CD14-positive monocyte (primary cell): ENCODE measurements around the gene HSP90AA1. TPM values are rescaled to one million over a fixed set of nuclear protein-coding genes. Genes with fewer than 3 reads are reported as not detected.

ENCODE experiments used
- DNase-seq, 3 donors: peaks; one replicate each; pipeline ENCODE4 v3.0.0-alpha.2; 2011 to 2022
- H2AFZ ChIP-seq: 2 replicates; pipeline ENCODE4 v1.6.0; 2012; ENCODE audit warnings: mild to moderate bottlenecking, low read depth, low read length, inconsistent platforms; ENCODE audit not compliant: insufficient read depth, poor library complexity, severe bottlenecking
- H3K27ac ChIP-seq, 2 donors: 1 replicate in 1 of 2; 2 replicates in 1 of 2; pipeline ENCODE4 v1.5.1; 2012 to 2013; ENCODE audit warnings: low read length in 2 of 2, control low read depth in 1 of 2, inconsistent platforms in 1 of 2, low read depth in 1 of 2, mild to moderate bottlenecking in 1 of 2
- H3K27me3 ChIP-seq, 2 donors: one replicate each; pipeline versions ENCODE4 v1.6.0 to v1.6.1; 2011 to 2013; ENCODE audit warnings: low read length in 2 of 2; ENCODE audit not compliant: control insufficient read depth in 2 of 2, insufficient read depth in 2 of 2
- H3K36me3 ChIP-seq, 2 donors: replicated peaks in 1 of 2; 1 replicate in 1 of 2; 2 replicates in 1 of 2; pipeline versions ENCODE4 v1.5.1 to v1.6.1; 2012 to 2013; ENCODE audit warnings: low read length in 2 of 2, control low read depth in 1 of 2, inconsistent platforms in 1 of 2, mild to moderate bottlenecking in 1 of 2; ENCODE audit not compliant: insufficient read depth in 2 of 2, control insufficient read depth in 1 of 2
- H3K4me1 ChIP-seq, 2 donors: 1 replicate in 1 of 2; 2 replicates in 1 of 2; pipeline versions ENCODE4 v1.5.1 to v1.6.1; 2012 to 2013; ENCODE audit warnings: low read length in 2 of 2, control low read depth in 1 of 2, inconsistent platforms in 1 of 2, mild to moderate bottlenecking in 1 of 2, moderate library complexity in 1 of 2; ENCODE audit not compliant: insufficient read depth in 2 of 2, control insufficient read depth in 1 of 2
- H3K4me2 ChIP-seq: replicated peaks from 2 replicates; pipeline ENCODE3; 2012; ENCODE audit warnings: low read length, moderate library complexity, mild to moderate bottlenecking; ENCODE audit not compliant: poor library complexity, severe bottlenecking; ENCODE audit errors: extremely low read depth
- H3K4me3 ChIP-seq, 3 experiments: fragments of 200-600 bp in 1 of 3; sonication (generic) in 1 of 3; replicated peaks in 1 of 3; 1 replicate in 2 of 3; 2 replicates in 1 of 3; pipeline ENCODE4 v1.5.1; 2011 to 2013; ENCODE audit warnings: low read length in 3 of 3, mild to moderate bottlenecking in 3 of 3, control low read depth in 2 of 3, low read depth in 2 of 3, inconsistent platforms in 1 of 3, moderate library complexity in 1 of 3
- H3K79me2 ChIP-seq: 2 replicates; pipeline ENCODE4 v1.6.0; 2012; ENCODE audit warnings: mild to moderate bottlenecking, control low read depth, inconsistent platforms, low read length, moderate library complexity; ENCODE audit not compliant: insufficient read depth
- H3K9ac ChIP-seq: 2 replicates; pipeline ENCODE4 v1.6.0; 2017; ENCODE audit warnings: low read length, mild to moderate bottlenecking; ENCODE audit not compliant: insufficient read depth, poor library complexity, severe bottlenecking
- H3K9me3 ChIP-seq, 2 donors: replicated peaks in 1 of 2; 1 replicate in 1 of 2; 2 replicates in 1 of 2; pipeline versions ENCODE4 v1.5.1 to v1.6.1; 2012 to 2013; ENCODE audit warnings: low read length in 2 of 2, control low read depth in 1 of 2; ENCODE audit not compliant: control insufficient read depth in 1 of 2, insufficient read depth in 1 of 2
- H4K20me1 ChIP-seq: 2 replicates; pipeline ENCODE4 v1.6.0; 2012; ENCODE audit warnings: mild to moderate bottlenecking, low read length, control low read depth, moderate library complexity; ENCODE audit not compliant: insufficient read depth
- H3K27ac Mint-ChIP-seq, 7 donors: one replicate each; pipeline ENCODE4 v1.8.0; 2020; ENCODE audit warnings: mild to moderate bottlenecking in 7 of 7, mixed read lengths in 7 of 7, moderate library complexity in 6 of 7, inconsistent platforms in 2 of 7
- H3K27me3 Mint-ChIP-seq, 3 donors: one replicate each; pipeline ENCODE4 v1.8.0; 2021 to 2022; ENCODE audit warnings: low read depth in 3 of 3, mild to moderate bottlenecking in 3 of 3, mixed read lengths in 3 of 3, moderate library complexity in 3 of 3, inconsistent platforms in 1 of 3
- H3K36me3 Mint-ChIP-seq, 2 donors: one replicate each; pipeline ENCODE4 v1.8.0; 2020; ENCODE audit warnings: mixed read lengths in 2 of 2, inconsistent platforms in 1 of 2, mild to moderate bottlenecking in 1 of 2
- H3K4me1 Mint-ChIP-seq: one replicate; pipeline ENCODE4 v1.8.0; 2020; ENCODE audit warnings: mild to moderate bottlenecking, mixed read lengths
- H3K4me3 Mint-ChIP-seq, 2 donors: one replicate each; pipeline ENCODE4 v1.8.0; 2020; ENCODE audit warnings: mild to moderate bottlenecking in 2 of 2, mixed read lengths in 2 of 2, moderate library complexity in 1 of 2
- H3K9me3 Mint-ChIP-seq, 7 donors: one replicate each; pipeline ENCODE4 v1.8.0; 2020 to 2022; ENCODE audit warnings: mixed read lengths in 7 of 7, mild to moderate bottlenecking in 6 of 7, moderate library complexity in 6 of 7, inconsistent platforms in 2 of 7
- WGBS: methylation state at CpG from one replicate; pipeline ENCODE4 v1.1.5; 2013; ENCODE audit warnings: missing lambda C conversion rate; ENCODE audit not compliant: insufficient coverage; 5-methylcytosine and 5-hydroxymethylcytosine counted together
- intact Hi-C, 2 donors: fragments of 100-400 bp; cut with micrococcal nuclease; formaldehyde crosslinking; loops; one replicate each; pipeline versions ENCODE4 v1.15.0 to v1.15.1; 2023
- polyA plus RNA-seq, 3 donors: library from polyadenylated mRNA; depleted of rRNA in 1 of 3; unstranded in 2 of 3; stranded (reverse) in 1 of 3; fragments of 300-500 nt in 2 of 3; fragments of >200 nt in 1 of 3; fragmentation: Illumina TruSeq in 2 of 3; gene quantifications; 1 replicate in 2 of 3; 2 replicates in 1 of 3; pipeline ENCODE4 v1.2.3, GENCODE V29; 2012 to 2021
- TF ChIP-seq, protein P1 (sequence below): fragments of 200-600 bp; IDR thresholded peaks from one replicate; pipeline ENCODE4 v1.8.0; 2022; ENCODE audit warnings: antibody characterized with exemption, mild to moderate bottlenecking

Gene HSP90AA1
- polyA plus RNA-seq, 3 donors, result 149 to 211 (median 180) TPM

DNA sequence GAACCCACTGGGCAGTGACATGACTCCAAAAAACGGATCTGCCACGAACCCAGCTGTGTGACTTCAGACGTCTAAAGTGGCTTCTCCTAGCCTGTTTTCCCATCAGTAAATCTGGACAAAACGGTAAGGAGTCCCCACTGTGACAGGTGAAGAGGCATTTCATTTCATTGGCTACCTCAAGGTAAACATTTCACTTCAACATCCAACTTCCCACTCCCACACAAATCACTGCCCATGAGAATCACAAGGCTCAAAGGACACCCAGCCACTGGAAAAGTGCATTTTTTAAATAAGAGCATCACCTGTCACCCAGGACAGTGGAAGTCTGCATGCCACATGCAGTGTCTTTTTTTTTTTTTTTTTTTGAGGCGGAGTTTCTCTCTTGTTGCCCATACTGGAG is 27.9 kb downstream of the HSP90AA1 start:
- intact Hi-C loops, result no loop called here
- H3K9me3 Mint-ChIP-seq, result no peaks in the 10 kb centered on the region

DNA sequence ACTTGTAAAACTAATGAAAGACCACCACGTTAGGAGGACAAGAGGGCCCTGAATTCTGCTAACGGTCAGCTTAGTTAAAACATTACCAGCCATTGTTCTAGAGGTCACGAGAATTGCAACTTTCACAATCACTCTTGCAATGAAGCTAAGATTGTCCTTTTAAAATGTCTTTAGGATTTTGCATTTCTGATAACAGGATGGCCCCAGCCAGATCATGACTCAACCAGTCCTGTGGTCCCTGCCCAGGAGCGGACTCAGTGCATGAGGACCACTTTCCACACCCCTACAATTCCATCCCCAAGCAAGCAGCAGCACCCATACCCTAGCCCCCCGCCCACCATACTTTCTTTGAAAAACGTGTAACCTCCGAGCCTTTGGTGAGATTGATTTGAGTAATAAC is 28.7 kb downstream of the HSP90AA1 start:
- no peaks in the 10 kb centered on the region for H3K79me2 ChIP-seq
- Mint-ChIP-seq H3K4me3 (no peak overlapping the region), H3K36me3 (peaks cover 2 to 18% of the 10 kb centered on the region in 2 donors), H3K27ac (no peak overlapping the region), H3K4me1 (no peaks in the 10 kb centered on the region), H3K9me3 (no peaks in the 10 kb centered on the region), H3K27me3 (peaks cover 0 to 4% (median 3%) of the 10 kb centered on the region in 3 donors)
- no peaks in the 10 kb centered on the region for H3K27me3 ChIP-seq
- no peak overlapping the region for H3K9ac ChIP-seq
- no peak overlapping the region for H3K4me3 ChIP-seq
- H3K4me1 ChIP-seq, result no peaks in the 10 kb centered on the region
- no peaks in the 10 kb centered on the region for H4K20me1 ChIP-seq
- no peak overlapping the region for H2AFZ ChIP-seq
- intact Hi-C loops, result no loop called here
- no peak overlapping the region for H3K27ac ChIP-seq
- H3K4me2 ChIP-seq, result no peak overlapping the region
- H3K9me3 ChIP-seq, result no peaks in the 10 kb centered on the region
- no CpG with 5 or more reads among the region's 7 CpGs for WGBS
- TF ChIP-seq, protein P1, sequence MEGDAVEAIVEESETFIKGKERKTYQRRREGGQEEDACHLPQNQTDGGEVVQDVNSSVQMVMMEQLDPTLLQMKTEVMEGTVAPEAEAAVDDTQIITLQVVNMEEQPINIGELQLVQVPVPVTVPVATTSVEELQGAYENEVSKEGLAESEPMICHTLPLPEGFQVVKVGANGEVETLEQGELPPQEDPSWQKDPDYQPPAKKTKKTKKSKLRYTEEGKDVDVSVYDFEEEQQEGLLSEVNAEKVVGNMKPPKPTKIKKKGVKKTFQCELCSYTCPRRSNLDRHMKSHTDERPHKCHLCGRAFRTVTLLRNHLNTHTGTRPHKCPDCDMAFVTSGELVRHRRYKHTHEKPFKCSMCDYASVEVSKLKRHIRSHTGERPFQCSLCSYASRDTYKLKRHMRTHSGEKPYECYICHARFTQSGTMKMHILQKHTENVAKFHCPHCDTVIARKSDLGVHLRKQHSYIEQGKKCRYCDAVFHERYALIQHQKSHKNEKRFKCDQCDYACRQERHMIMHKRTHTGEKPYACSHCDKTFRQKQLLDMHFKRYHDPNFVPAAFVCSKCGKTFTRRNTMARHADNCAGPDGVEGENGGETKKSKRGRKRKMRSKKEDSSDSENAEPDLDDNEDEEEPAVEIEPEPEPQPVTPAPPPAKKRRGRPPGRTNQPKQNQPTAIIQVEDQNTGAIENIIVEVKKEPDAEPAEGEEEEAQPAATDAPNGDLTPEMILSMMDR, result no peak
- peaks cover 0 to 4% of the 10 kb centered on the region in 2 donors for H3K36me3 ChIP-seq
- DNase-seq, result no peak

More for the DNA sequence above, 27.9 kb downstream of the HSP90AA1 start:
- H3K36me3 ChIP-seq, result peaks cover 0 to 2% of the 10 kb centered on the region in 2 donors
- no peak overlapping the region for H3K9ac ChIP-seq
- no peaks in the 10 kb centered on the region for H4K20me1 ChIP-seq
- TF ChIP-seq, protein P1, result no peak
- no peak overlapping the region for H3K27ac ChIP-seq
- no peak for DNase-seq
- H3K9me3 ChIP-seq, result no peaks in the 10 kb centered on the region
- no peak overlapping the region for H3K4me2 ChIP-seq
- H3K27ac Mint-ChIP-seq, result no peak overlapping the region
- H3K4me1 Mint-ChIP-seq, result no peaks in the 10 kb centered on the region
- H3K4me1 ChIP-seq, result no peaks in the 10 kb centered on the region
- WGBS, result 86% methylated on average over 4 of the region's 5 CpGs
- no peak overlapping the region for H3K4me3 Mint-ChIP-seq
- no peak overlapping the region for H3K4me3 ChIP-seq
- peaks cover 0 to 7% (median 3%) of the 10 kb centered on the region in 3 donors for H3K27me3 Mint-ChIP-seq
- H3K36me3 Mint-ChIP-seq, result peaks cover 2 to 11% of the 10 kb centered on the region in 2 donors
- no peaks in the 10 kb centered on the region for H3K27me3 ChIP-seq
- H3K79me2 ChIP-seq, result no peaks in the 10 kb centered on the region
- no peak overlapping the region for H2AFZ ChIP-seq
